Measurements from ENCODE around the gene MYZAP. TPM values are rescaled to one million over a fixed set of nuclear protein-coding genes. Genes with fewer than 3 reads are reported as not detected.

Gene MYZAP
- total and polyA plus RNA-seq, 2 of the 8 experiments (the other 6 are each of a cell fraction or from before 2014, with no cell fraction given), result 0.41 to 0.65 TPM

GRCh38 chr15:57578288-57578900 lies 13.3 kb upstream of the MYZAP start:
- no peak overlapping the region for H3K23ac ChIP-seq (ENCODE audit: insufficient read length)
- no peak overlapping the region for H2BK120ac ChIP-seq (replicated peaks; ENCODE audit: low read depth, low read length)
- H3K36me3 ChIP-seq (ENCODE audit: control insufficient read depth in 2 of 4, insufficient read depth in 4 of 4, low read length in 3 of 4), result no peaks in the 10 kb centered on the region
- ChIA-PET CTCF (ENCODE audit: partially characterized antibody) (interaction anchor here (2.0 to 3.4 kb wide), 2 partner anchors 13 to 17 kb away, joined by 5 to 19 read pairs; partner anchors contain the start of gene MYZAP), POLR2A (ENCODE audit: partially characterized antibody) (no interaction called here)
- no peak overlapping the region for H2BK20ac ChIP-seq (ENCODE audit: low read length)
- no peaks in the 10 kb centered on the region for H4K20me1 ChIP-seq (replicated peaks in 1 of 2; ENCODE audit: control insufficient read depth in 1 of 2, insufficient read depth in 2 of 2, low read length in 2 of 2)
- H2AK5ac ChIP-seq (ENCODE audit: low read depth, low read length), result no peak overlapping the region
- 86% methylated on average over 6 of the region's 6 CpGs; no CpG with 5 or more reads in 1 of the 2 experiments for WGBS, 2 experiments (ENCODE audit: extremely low coverage in 1 of 2, insufficient coverage in 1 of 2, insufficient read length in 1 of 2, insufficient replicate concordance in 2 of 2, low coverage in 1 of 2, low lambda C conversion rate in 2 of 2, missing lambda C conversion rate in 1 of 2)
- no peak overlapping the region for H4K5ac ChIP-seq (ENCODE audit: insufficient read length, low read depth, low read length)
- no peak overlapping the region for H3K4me3 ChIP-seq (ENCODE audit: extremely low read depth in 1 of 4, insufficient read depth in 2 of 4, low read depth in 3 of 4, low read length in 4 of 4)
- FAIRE-seq, result no peak
- H3K79me1 ChIP-seq (ENCODE audit: low read depth, low read length), result no peaks in the 10 kb centered on the region
- H3K27me3 ChIP-seq (replicated peaks in 1 of 4; ENCODE audit: control insufficient read depth in 3 of 4, extremely low read depth in 1 of 4, insufficient read depth in 3 of 4, low read length in 3 of 4), result no peaks in the 10 kb centered on the region
- no peak overlapping the region for H3K4ac ChIP-seq (replicated peaks; ENCODE audit: insufficient read length, low read depth, low read length)
- no peak overlapping the region for H2BK15ac ChIP-seq (ENCODE audit: low read length)
- TF ChIP-seq TBP (IDR thresholded peaks at IDR 0.05; ENCODE audit: low read depth, low read length) (no peak), POLR2AphosphoS5 (IDR thresholded peaks at IDR 0.05; ENCODE audit: low read depth, low read length) (no peak), SP1 (IDR thresholded peaks at IDR 0.05; ENCODE audit: low read depth, low read length) (no peak), CBX8 (IDR thresholded peaks at IDR 0.05; ENCODE audit: borderline replicate concordance, low read depth, low read length) (no peak), KDM5A (IDR thresholded peaks at IDR 0.05; ENCODE audit: low read length) (no peak), TCF12 (IDR thresholded peaks at IDR 0.05; ENCODE audit: low read depth, low read length) (no peak), ATF2 (IDR thresholded peaks at IDR 0.05; ENCODE audit: low read length) (no peak)
- H3K9me3 ChIP-seq (ENCODE audit: insufficient read depth in 2 of 2, low read depth in 1 of 2, low read length in 1 of 2), result no peaks in the 10 kb centered on the region
- H3K27ac ChIP-seq (ENCODE audit: low read depth, low read length), result no peak overlapping the region
- H2BK5ac ChIP-seq (ENCODE audit: low read depth, low read length), result no peak overlapping the region
- no peak overlapping the region for H2BK12ac ChIP-seq (ENCODE audit: low read depth, low read length)
- H4K8ac ChIP-seq (ENCODE audit: extremely low read depth, insufficient read depth, low read length), result no peak overlapping the region; the same call in 1 of the 2 replicates
- H2AFZ ChIP-seq (ENCODE audit: low read length), result no peak overlapping the region
- H3K79me2 ChIP-seq (ENCODE audit: control insufficient read depth in 1 of 2, insufficient read depth in 2 of 2, low read length in 2 of 2), result no peaks in the 10 kb centered on the region
- H3K18ac ChIP-seq (ENCODE audit: extremely low read depth, low read length), result no peak overlapping the region
- H4K91ac ChIP-seq (replicated peaks; ENCODE audit: insufficient read length, low read length), result no peak overlapping the region
- H3K56ac ChIP-seq (replicated peaks; ENCODE audit: insufficient read length, low read depth, low read length), result no peak overlapping the region
- no peak overlapping the region for H3K4me2 ChIP-seq (ENCODE audit: insufficient read depth in 1 of 2, low read depth in 2 of 2, low read length in 2 of 2)
- H3K14ac ChIP-seq (ENCODE audit: insufficient read length), result no peak overlapping the region
- no peaks in the 10 kb centered on the region; the same call in 1 of the 2 replicates for H3K23me2 ChIP-seq (ENCODE audit: low read depth, low read length)
- no peak overlapping the region for H3K9ac ChIP-seq (replicated peaks in 1 of 4; ENCODE audit: extremely low read depth in 1 of 4, low read depth in 3 of 4, low read length in 3 of 4)
- no peak for DNase-seq (ENCODE audit: low read depth in 1 of 2, low spot score in 2 of 2)
- H3K4me1 ChIP-seq (replicated peaks in 1 of 4; ENCODE audit: control insufficient read depth in 3 of 4, insufficient read depth in 4 of 4, low read length in 3 of 4), result no peaks in the 10 kb centered on the region

Measured in H1 (cell line).